ENCODE results near the gene ELP5.

DNA sequence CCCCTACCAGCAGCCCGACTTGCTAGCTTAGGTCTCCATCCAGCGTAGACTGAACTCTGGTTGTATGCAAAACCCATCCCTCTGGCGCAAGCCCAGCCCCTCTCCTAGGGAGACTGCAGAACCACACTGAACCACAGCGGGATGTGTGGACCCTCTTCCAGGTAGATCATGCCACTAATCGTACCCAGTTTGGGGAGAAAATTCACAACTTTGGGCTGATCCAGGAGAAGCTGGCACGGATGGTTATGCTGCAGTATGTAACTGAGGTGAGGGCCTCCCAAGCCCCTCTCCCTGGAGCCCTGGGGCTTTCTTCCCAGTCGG, 29.1 kb upstream of the ELP5 start:
- TF ChIP-seq POLR2A (IDR thresholded peaks at IDR 0.05), result no peak
- TF ChIP-seq, protein P1, sequence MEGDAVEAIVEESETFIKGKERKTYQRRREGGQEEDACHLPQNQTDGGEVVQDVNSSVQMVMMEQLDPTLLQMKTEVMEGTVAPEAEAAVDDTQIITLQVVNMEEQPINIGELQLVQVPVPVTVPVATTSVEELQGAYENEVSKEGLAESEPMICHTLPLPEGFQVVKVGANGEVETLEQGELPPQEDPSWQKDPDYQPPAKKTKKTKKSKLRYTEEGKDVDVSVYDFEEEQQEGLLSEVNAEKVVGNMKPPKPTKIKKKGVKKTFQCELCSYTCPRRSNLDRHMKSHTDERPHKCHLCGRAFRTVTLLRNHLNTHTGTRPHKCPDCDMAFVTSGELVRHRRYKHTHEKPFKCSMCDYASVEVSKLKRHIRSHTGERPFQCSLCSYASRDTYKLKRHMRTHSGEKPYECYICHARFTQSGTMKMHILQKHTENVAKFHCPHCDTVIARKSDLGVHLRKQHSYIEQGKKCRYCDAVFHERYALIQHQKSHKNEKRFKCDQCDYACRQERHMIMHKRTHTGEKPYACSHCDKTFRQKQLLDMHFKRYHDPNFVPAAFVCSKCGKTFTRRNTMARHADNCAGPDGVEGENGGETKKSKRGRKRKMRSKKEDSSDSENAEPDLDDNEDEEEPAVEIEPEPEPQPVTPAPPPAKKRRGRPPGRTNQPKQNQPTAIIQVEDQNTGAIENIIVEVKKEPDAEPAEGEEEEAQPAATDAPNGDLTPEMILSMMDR (IDR thresholded peaks at IDR 0.05), result no peak

All from esophagus squamous epithelium (tissue), 4 donors.